ENCODE data around the gene SMC6.

Gene SMC6

DNA sequence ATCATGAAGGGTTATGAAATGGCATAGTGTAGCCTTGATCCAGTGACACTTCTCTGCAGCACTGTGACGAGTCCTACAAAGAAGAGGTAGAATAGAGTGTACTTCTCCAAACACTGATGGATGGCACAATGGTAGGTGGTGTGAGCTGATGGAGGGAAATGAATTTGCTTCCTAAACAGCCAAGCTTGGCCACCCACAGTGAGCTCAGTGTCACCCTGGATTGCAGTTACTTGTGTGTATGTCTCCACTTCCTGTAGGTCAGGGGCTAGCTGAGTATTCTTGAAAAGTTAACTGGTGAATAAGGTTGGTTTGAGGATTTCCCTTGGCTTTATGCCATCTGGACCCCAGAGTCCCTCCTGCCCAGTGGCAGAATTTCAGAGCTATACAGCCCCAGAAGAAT, 137.2 kb downstream of the SMC6 start:
- DNase-seq (ENCODE audit: low read depth): no peak

DNA sequence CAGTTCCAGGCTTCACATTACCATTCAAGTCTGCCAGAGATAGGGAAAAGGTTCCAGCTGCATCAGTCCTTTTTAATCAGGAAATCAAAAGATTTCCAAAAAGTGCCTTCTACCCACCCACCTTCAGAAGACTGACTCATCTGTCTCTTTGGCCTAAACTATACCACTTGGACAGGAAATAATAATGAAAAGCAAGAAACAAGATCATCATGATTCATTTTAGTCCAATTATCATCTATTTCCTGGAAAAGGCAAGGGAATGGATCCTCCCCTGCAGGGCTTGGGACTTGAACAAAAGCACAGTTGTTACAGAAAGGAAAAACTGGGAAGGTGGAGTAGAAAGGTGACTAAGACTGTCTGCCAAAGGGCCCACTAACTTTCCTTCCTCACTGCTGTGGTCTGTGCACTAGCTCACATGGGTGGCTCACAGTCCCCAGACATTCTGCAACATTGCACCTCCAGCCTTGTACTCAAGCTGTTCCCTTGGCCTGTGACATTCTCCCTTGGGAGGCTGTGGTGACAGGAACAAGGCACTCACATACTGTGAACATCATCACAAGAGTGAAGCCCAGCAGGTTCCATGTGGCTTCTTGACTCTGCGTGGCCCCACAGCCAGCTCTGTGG, 137.8 kb downstream of the SMC6 start:
- no peak for DNase-seq (ENCODE audit: low read depth)

DNA sequence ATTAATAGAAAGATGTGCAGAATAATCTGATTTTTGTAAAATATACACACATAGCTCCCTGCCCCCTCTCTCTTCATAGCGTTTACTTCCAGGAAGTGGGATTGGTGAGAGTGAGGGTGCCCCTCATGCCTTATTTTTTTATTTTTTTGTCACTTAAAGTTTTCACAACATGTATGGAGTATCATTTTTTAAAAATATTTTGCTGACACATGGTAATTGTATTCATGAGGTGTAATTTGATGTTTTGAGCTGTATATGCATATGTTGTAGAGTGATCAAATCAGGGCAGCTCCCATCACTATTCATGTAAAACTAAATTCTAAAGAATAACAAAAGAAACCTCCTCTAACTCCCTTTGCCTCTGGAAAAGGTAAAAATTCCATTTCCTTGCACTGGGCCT, 138.5 kb downstream of the SMC6 start:
- no peak for DNase-seq (ENCODE audit: low read depth)

DNA sequence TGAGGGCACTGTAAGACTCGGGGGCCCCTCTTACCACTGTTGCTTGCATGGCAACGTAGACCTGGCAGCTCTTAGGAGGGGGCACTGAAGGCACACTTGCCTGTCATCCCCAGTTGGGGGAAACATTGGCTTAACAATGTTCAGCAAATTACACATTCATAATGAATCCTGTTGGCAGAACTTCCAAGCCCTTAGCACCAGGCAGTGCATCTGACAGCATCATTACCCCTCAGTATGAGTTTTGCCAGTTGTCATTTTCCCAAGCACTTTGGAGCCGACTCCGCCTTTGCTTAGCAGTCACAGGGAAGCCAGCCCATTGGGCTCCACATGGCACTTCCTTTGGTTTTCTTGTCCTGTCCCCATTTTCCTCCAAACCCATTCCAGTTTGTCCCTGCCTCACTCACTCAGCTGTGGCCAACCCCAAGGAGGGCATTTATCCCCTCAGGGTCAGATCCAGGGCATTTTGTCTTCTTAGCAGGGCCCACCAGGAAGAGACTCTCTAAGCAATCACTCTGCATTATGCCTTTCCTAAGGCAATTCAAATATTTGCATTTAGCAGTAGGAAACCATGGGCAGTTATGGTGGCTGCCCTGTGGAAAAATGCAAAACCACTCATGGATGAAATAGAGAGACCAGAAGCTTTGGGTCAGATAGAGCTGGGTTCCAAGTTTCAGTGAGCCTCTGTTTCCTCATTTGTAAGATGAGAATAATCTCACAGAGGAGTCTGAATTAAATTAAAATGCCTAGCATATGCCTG, 139.3 kb downstream of the SMC6 start:
- DNase-seq (ENCODE audit: low read depth): no peak

All from stimulated activated CD8-positive, alpha-beta memory T cell treated with anti-CD3 and anti-CD28 coated beads, Interleukin-4, amount 100 ng/mL, for 24 hours (primary cell).